Activated CD8-positive, alpha-beta memory T cell treated with anti-CD3 and anti-CD28 coated beads for 24 hours (primary cell): ENCODE measurements around the gene SDF2.
"Not testable (repeated sequence)": the region's sequence is repeated elsewhere in the genome, so short reads cannot be mapped to it uniquely, and the experiment has no call there.

Experiments used
- DNase-seq: peaks from one replicate; pipeline ENCODE4 v3.0.0-alpha.2; 2020

Gene SDF2

GRCh38 chr17:28624148-28624547, 37.6 kb downstream of the SDF2 start:
- no peak for DNase-seq

GRCh38 chr17:28623696-28624095, 38.0 kb downstream of the SDF2 start:
- no peak for DNase-seq

- no peak for DNase-seq
Observed at GRCh38 chr17:28622186-28622585, 39.5 kb downstream of the SDF2 start.

- DNase-seq: no peak
Observed at GRCh38 chr17:28620010-28620409, 41.7 kb downstream of the SDF2 start.

- no peak for DNase-seq
Observed at GRCh38 chr17:28618464-28618863, 43.2 kb downstream of the SDF2 start.

- DNase-seq: no peak
Observed at GRCh38 chr17:28616281-28616680, 45.4 kb downstream of the SDF2 start.

GRCh38 chr17:28615260-28615940, 46.3 kb downstream of the SDF2 start:
- no peak for DNase-seq

- DNase-seq: no peak
Observed at GRCh38 chr17:28613931-28614381, 47.8 kb downstream of the SDF2 start, which contains the start of gene RSKR. Gene RSKR (minus strand): TSS chr17:28614185. CDS start chr17:28614161, 24 bp downstream.

GRCh38 chr17:28612936-28613872, 48.5 kb downstream of the SDF2 start:
- DNase-seq: peak; percentile 67

- DNase-seq: no peak
Observed at GRCh38 chr17:28612531-28612930, 49.2 kb downstream of the SDF2 start.

GRCh38 chr17:28610376-28610775, 51.3 kb downstream of the SDF2 start:
- no peak for DNase-seq

GRCh38 chr17:28604031-28604430, 57.7 kb downstream of the SDF2 start:
- DNase-seq: not testable (repeated sequence)

GRCh38 chr17:28599311-28600184, 62.2 kb downstream of the SDF2 start:
- no peak for DNase-seq

- DNase-seq: peak; percentile 96
Observed at GRCh38 chr17:28598799-28599310, 62.9 kb downstream of the SDF2 start, which contains the start of gene SPAG5. Gene SPAG5 (minus strand): TSS chr17:28599025. CDS start chr17:28598946, 79 bp downstream.

GRCh38 chr17:28598389-28598788, 63.3 kb downstream of the SDF2 start:
- no peak for DNase-seq
